Neural progenitor cell (in vitro differentiated cells): Measurements from ENCODE around the gene ASGR1.

ENCODE experiments used
- CTCF ChIP-seq: fragments of 200-600 bp; sonication (generic); IDR thresholded peaks from 2 replicates; pipeline ENCODE4 v1.5.1; 2017; ENCODE audit warnings: antibody characterized with exemption, mild to moderate bottlenecking
- EZH2 ChIP-seq: fragments of 200-600 bp; sonication (generic); IDR thresholded peaks from 2 replicates; pipeline ENCODE4 v1.6.1; 2017; ENCODE audit warnings: antibody characterized with exemption, mild to moderate bottlenecking, moderate library complexity
- EZH2phosphoT487 ChIP-seq: fragments of 200-600 bp; sonication (generic); IDR thresholded peaks from 2 replicates; pipeline ENCODE4 v1.6.1; 2017; ENCODE audit warnings: antibody characterized with exemption

- TF ChIP-seq EZH2phosphoT487: no peak
- peak; percentile 94 for TF ChIP-seq CTCF
- TF ChIP-seq EZH2: no peak
These were observed 34.7 kb upstream of the ASGR1 start for GRCh38 chr17:7213895-7214299.
